HG02840 (cell line): ENCODE results near the gene MYO5B.
"Not testable (repeated sequence)": the region's sequence is repeated elsewhere in the genome, so short reads cannot be mapped to it uniquely, and the experiment has no call there.

Experiments used
- ATAC-seq: cut with Tn5 transposase; IDR thresholded peaks from one replicate; pipeline ENCODE4 v1.9.1; 2021; ENCODE audit warnings: mild to moderate bottlenecking, moderate library complexity, moderate number of reproducible peaks; ENCODE audit not compliant: unreplicated experiment, low FRiP score

The MYO5B gene

GRCh38 chr18:49846718-49847470 lies 348.1 kb downstream of the MYO5B start:
- ATAC-seq: no peak

- ATAC-seq: no peak
These were observed 348.6 kb downstream of the MYO5B start for GRCh38 chr18:49846361-49846662.

- ATAC-seq: no peak
These were observed 349.2 kb downstream of the MYO5B start for GRCh38 chr18:49845629-49846360.

GRCh38 chr18:49844903-49845302 lies 350.0 kb downstream of the MYO5B start:
- no peak for ATAC-seq

- no peak for ATAC-seq
These were observed 350.9 kb downstream of the MYO5B start for GRCh38 chr18:49843778-49844625.

- no peak for ATAC-seq
These were observed 351.8 kb downstream of the MYO5B start for GRCh38 chr18:49843131-49843530.

- no peak for ATAC-seq
These were observed 352.3 kb downstream of the MYO5B start for GRCh38 chr18:49842656-49843055.

GRCh38 chr18:49841236-49842217 lies 353.4 kb downstream of the MYO5B start:
- no peak for ATAC-seq

GRCh38 chr18:49839012-49839411 lies 355.9 kb downstream of the MYO5B start:
- no peak for ATAC-seq

GRCh38 chr18:49838381-49838780 lies 356.6 kb downstream of the MYO5B start:
- ATAC-seq: no peak

- no peak for ATAC-seq
These were observed 357.1 kb downstream of the MYO5B start for GRCh38 chr18:49837889-49838288.

- not testable (repeated sequence) for ATAC-seq
These were observed 357.6 kb downstream of the MYO5B start for GRCh38 chr18:49837316-49837835.

GRCh38 chr18:49835405-49835804 lies 359.5 kb downstream of the MYO5B start:
- no peak for ATAC-seq

- ATAC-seq: no peak
These were observed 360.7 kb downstream of the MYO5B start for GRCh38 chr18:49834258-49834657.

- ATAC-seq: no peak
These were observed 361.1 kb downstream of the MYO5B start for GRCh38 chr18:49833814-49834213.

GRCh38 chr18:49832221-49832647 lies 362.7 kb downstream of the MYO5B start:
- no peak for ATAC-seq

- ATAC-seq: no peak
These were observed 367.0 kb downstream of the MYO5B start for GRCh38 chr18:49827996-49828395.

GRCh38 chr18:49819823-49820671 lies 374.9 kb downstream of the MYO5B start:
- no peak for ATAC-seq
